Lower leg skin (tissue), 3 donors: Measurements from ENCODE around the gene ENTREP3.

ENCODE experiments used
- POLR2A ChIP-seq, 2 donors: fragments of 450-650 bp; IDR thresholded peaks; one replicate each; pipeline ENCODE4 v1.6.1; 2016 to 2017; ENCODE audit warnings: antibody characterized with exemption in 2 of 2, mild to moderate bottlenecking in 1 of 2, moderate library complexity in 1 of 2
- TF ChIP-seq, protein P1 (sequence below), 3 donors: fragments of 450-650 bp; IDR thresholded peaks; one replicate each; pipeline ENCODE4 v1.5.1; 2016; ENCODE audit warnings: antibody characterized with exemption in 3 of 3, mild to moderate bottlenecking in 3 of 3, moderate library complexity in 2 of 3

DNA sequence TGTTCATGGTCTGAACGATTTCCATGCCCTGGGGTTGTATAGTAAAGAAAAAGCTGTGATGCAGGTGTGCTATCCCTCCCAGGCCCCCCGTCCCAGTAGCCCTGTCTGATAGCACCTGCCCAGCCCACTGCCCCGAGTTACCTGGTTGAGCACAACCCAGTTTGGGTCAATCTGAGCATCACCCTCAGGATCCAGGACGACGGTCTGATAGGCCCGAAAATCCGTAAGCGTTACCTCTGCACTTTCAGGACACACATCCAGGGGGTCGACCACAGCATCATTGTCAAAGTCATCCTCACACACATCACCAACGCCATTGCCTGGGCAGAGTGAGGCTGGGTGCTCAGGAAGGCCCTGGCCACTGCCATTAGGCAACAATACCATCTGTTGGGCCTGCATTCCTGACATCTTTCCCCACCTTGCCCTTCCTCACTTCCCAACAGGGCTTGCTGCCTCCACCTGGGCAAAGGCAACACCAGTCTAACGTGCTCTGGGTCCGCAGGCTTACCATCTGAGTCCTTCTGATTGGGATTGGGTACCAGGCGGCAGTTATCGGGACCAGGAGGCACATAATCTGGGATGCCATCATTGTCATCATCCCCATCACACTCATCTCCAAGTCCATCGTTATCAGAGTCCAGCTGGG lies 57.3 kb downstream of the ENTREP3 start:
- TF ChIP-seq, protein P1, sequence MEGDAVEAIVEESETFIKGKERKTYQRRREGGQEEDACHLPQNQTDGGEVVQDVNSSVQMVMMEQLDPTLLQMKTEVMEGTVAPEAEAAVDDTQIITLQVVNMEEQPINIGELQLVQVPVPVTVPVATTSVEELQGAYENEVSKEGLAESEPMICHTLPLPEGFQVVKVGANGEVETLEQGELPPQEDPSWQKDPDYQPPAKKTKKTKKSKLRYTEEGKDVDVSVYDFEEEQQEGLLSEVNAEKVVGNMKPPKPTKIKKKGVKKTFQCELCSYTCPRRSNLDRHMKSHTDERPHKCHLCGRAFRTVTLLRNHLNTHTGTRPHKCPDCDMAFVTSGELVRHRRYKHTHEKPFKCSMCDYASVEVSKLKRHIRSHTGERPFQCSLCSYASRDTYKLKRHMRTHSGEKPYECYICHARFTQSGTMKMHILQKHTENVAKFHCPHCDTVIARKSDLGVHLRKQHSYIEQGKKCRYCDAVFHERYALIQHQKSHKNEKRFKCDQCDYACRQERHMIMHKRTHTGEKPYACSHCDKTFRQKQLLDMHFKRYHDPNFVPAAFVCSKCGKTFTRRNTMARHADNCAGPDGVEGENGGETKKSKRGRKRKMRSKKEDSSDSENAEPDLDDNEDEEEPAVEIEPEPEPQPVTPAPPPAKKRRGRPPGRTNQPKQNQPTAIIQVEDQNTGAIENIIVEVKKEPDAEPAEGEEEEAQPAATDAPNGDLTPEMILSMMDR (IDR thresholded peaks at IDR 0.05): no peak
- no peak for TF ChIP-seq POLR2A (IDR thresholded peaks at IDR 0.05)
